HUES64 (cell line): ENCODE measurements around the gene GCNT2. TPM values are rescaled to one million over a fixed set of nuclear protein-coding genes. Genes with fewer than 3 reads are reported as not detected.
"Not testable (repeated sequence)": the region's sequence is repeated elsewhere in the genome, so short reads cannot be mapped to it uniquely, and the experiment has no call there.

ENCODE experiments used
- H3K27ac ChIP-seq: 2 replicates; pipeline ENCODE4 v1.7.0; 2013; ENCODE audit warnings: low read depth, low read length, inconsistent platforms
- H3K27me3 ChIP-seq: 2 replicates; pipeline ENCODE4 v1.6.1; 2013; ENCODE audit warnings: mild to moderate bottlenecking, low read length; ENCODE audit not compliant: insufficient read depth
- H3K36me3 ChIP-seq: 2 replicates; pipeline ENCODE4 v1.6.1; 2013; ENCODE audit warnings: mild to moderate bottlenecking, low read length; ENCODE audit not compliant: insufficient read depth
- H3K4me1 ChIP-seq: 2 replicates; pipeline ENCODE4 v1.6.1; 2013; ENCODE audit warnings: mild to moderate bottlenecking, low read length, moderate library complexity; ENCODE audit not compliant: insufficient read depth
- H3K4me3 ChIP-seq: 2 replicates; pipeline ENCODE4 v1.5.1; 2013; ENCODE audit warnings: mild to moderate bottlenecking, low read length, moderate library complexity
- H3K9ac ChIP-seq: 2 replicates; pipeline ENCODE4 v1.6.1; 2013; ENCODE audit warnings: mild to moderate bottlenecking, low read depth, low read length
- H3K9me3 ChIP-seq: 2 replicates; pipeline ENCODE4 v1.6.1; 2013; ENCODE audit warnings: low read depth, low read length; ENCODE audit not compliant: insufficient read depth
- WGBS: fragments of 150-250, 120-280 bp; methylation state at CpG from one replicate; pipeline ENCODE4 v1.1.7; 2013; ENCODE audit warnings: missing lambda C conversion rate; 5-methylcytosine and 5-hydroxymethylcytosine counted together
- polyA plus RNA-seq, 2 experiments: library from polyadenylated mRNA; stranded (reverse); fragments of 50-300 nt; gene quantifications; one replicate each; pipeline ENCODE4 v1.2.3, GENCODE V29; 2013

GCNT2 gene
- 34.1 TPM for polyA plus RNA-seq (2013, experiment 1 of 2)
- polyA plus RNA-seq (2013, experiment 2 of 2): 28.8 TPM

- H3K4me3 ChIP-seq: peak within 1 kb of the TSS; percentile 38
- peaks cover 36% of the 10 kb centered on the region for H3K4me1 ChIP-seq
- no peaks in the 10 kb centered on the region for H3K27me3 ChIP-seq
- peak within 1 kb of the TSS; percentile 61 for H3K9ac ChIP-seq
- 20% methylated on average over 12 of the region's 12 CpGs for WGBS
- peak within 1 kb of the TSS; percentile 80 for H3K27ac ChIP-seq
- H3K9me3 ChIP-seq: no peaks in the 10 kb centered on the region
- H3K36me3 ChIP-seq: no peaks in the 10 kb centered on the region
These were observed at the start of gene GCNT2 for GRCh38 chr6:10521104-10521808. GCNT2 (plus strand) TSS chr6:10521351; CDS start chr6:10528912, 7,561 bp downstream.

- no peak overlapping the region for H3K27ac ChIP-seq
- H3K36me3 ChIP-seq: no peaks in the 10 kb centered on the region
- no peaks in the 10 kb centered on the region for H3K27me3 ChIP-seq
- no peaks in the 10 kb centered on the region for H3K9me3 ChIP-seq
- H3K9ac ChIP-seq: no peak overlapping the region
- H3K4me1 ChIP-seq: no peaks in the 10 kb centered on the region
- no peak overlapping the region for H3K4me3 ChIP-seq
- WGBS: 92% methylated on average over 3 of the region's 3 CpGs
These were observed 48.5 kb upstream of the GCNT2 start for GRCh38 chr6:10472634-10473033.

- no peaks in the 10 kb centered on the region for H3K27me3 ChIP-seq
- H3K9me3 ChIP-seq: peaks cover 2% of the 10 kb centered on the region; the same call in 1 of the 2 replicates
- H3K36me3 ChIP-seq: no peaks in the 10 kb centered on the region
- H3K9ac ChIP-seq: no peak overlapping the region
- no peaks in the 10 kb centered on the region for H3K4me1 ChIP-seq
- WGBS: 72% methylated on average over 9 of the region's 10 CpGs
- no peak overlapping the region for H3K27ac ChIP-seq
- H3K4me3 ChIP-seq: no peak overlapping the region
These were observed 42.7 kb upstream of the GCNT2 start for GRCh38 chr6:10478187-10479040.

- H3K4me1 ChIP-seq: no peaks in the 10 kb centered on the region
- no peak overlapping the region for H3K9ac ChIP-seq
- no peak overlapping the region for H3K4me3 ChIP-seq
- no peaks in the 10 kb centered on the region for H3K27me3 ChIP-seq
- peaks cover 2% of the 10 kb centered on the region; the same call in 1 of the 2 replicates for H3K9me3 ChIP-seq
- WGBS: 49% methylated on average over 5 of the region's 7 CpGs
- H3K36me3 ChIP-seq: no peaks in the 10 kb centered on the region
- no peak overlapping the region for H3K27ac ChIP-seq
These were observed 41.0 kb upstream of the GCNT2 start for GRCh38 chr6:10479939-10480700.

- Histone ChIP-seq H3K36me3 (no peaks in the 10 kb centered on the region), H3K4me3 (no peak overlapping the region), H3K4me1 (no peaks in the 10 kb centered on the region), H3K9ac (no peak overlapping the region), H3K27me3 (no peaks in the 10 kb centered on the region), H3K9me3 (peaks cover 2% of the 10 kb centered on the region; the same call in 1 of the 2 replicates), H3K27ac (no peak overlapping the region)
- 70% methylated on average over 1 of the region's 1 CpG for WGBS
These were observed 40.0 kb upstream of the GCNT2 start for GRCh38 chr6:10481101-10481500.

- Histone ChIP-seq H3K9me3 (peaks cover 2% of the 10 kb centered on the region; the same call in 1 of the 2 replicates), H3K27me3 (no peaks in the 10 kb centered on the region), H3K27ac (no peak overlapping the region), H3K36me3 (no peaks in the 10 kb centered on the region), H3K4me1 (no peaks in the 10 kb centered on the region), H3K9ac (no peak overlapping the region), H3K4me3 (no peak overlapping the region)
- WGBS: 94% methylated on average over 46 of the region's 46 CpGs
These were observed 38.4 kb upstream of the GCNT2 start for GRCh38 chr6:10482636-10483257.

GRCh38 chr6:10484912-10485311 lies 36.2 kb upstream of the GCNT2 start:
- Histone ChIP-seq H3K27me3 (no peaks in the 10 kb centered on the region), H3K36me3 (no peaks in the 10 kb centered on the region), H3K27ac (no peak overlapping the region), H3K4me3 (no peak overlapping the region), H3K9me3 (peaks cover 2% of the 10 kb centered on the region; the same call in 1 of the 2 replicates), H3K9ac (no peak overlapping the region), H3K4me1 (no peaks in the 10 kb centered on the region)
- 83% methylated on average over 1 of the region's 3 CpGs for WGBS

- Histone ChIP-seq H3K27ac (no peak overlapping the region), H3K27me3 (no peaks in the 10 kb centered on the region), H3K9ac (no peak overlapping the region), H3K4me3 (no peak overlapping the region), H3K9me3 (peaks cover 2% of the 10 kb centered on the region; the same call in 1 of the 2 replicates), H3K4me1 (no peaks in the 10 kb centered on the region), H3K36me3 (no peaks in the 10 kb centered on the region)
- WGBS: 96% methylated on average over 7 of the region's 7 CpGs
These were observed 35.7 kb upstream of the GCNT2 start for GRCh38 chr6:10485406-10485805.

GRCh38 chr6:10486215-10486614 lies 34.9 kb upstream of the GCNT2 start:
- 91% methylated on average over 4 of the region's 4 CpGs for WGBS
- Histone ChIP-seq H3K27me3 (no peaks in the 10 kb centered on the region), H3K4me1 (no peaks in the 10 kb centered on the region), H3K36me3 (no peaks in the 10 kb centered on the region), H3K9ac (no peak overlapping the region), H3K27ac (no peak overlapping the region), H3K4me3 (no peak overlapping the region), H3K9me3 (peaks cover 2% of the 10 kb centered on the region; the same call in 1 of the 2 replicates)

- H3K9me3 ChIP-seq, H3K27me3 ChIP-seq, H3K4me3 ChIP-seq, H3K27ac ChIP-seq, H3K9ac ChIP-seq, H3K4me1 ChIP-seq, H3K36me3 ChIP-seq: not testable (repeated sequence)
- 94% methylated on average over 9 of the region's 9 CpGs for WGBS
These were observed 34.1 kb upstream of the GCNT2 start for GRCh38 chr6:10486944-10487588.
